GM19372 (cell line): ENCODE results near the gene TSPOAP1.
A peak's percentile ranks its signal among the peaks of the same experiment; 100 is the strongest.

Experiments used
- ATAC-seq: cut with Tn5 transposase; IDR thresholded peaks from one replicate; pipeline ENCODE4 v1.9.1; 2021; ENCODE audit warnings: mild to moderate bottlenecking, low read depth, moderate library complexity; ENCODE audit not compliant: unreplicated experiment

Gene TSPOAP1

DNA sequence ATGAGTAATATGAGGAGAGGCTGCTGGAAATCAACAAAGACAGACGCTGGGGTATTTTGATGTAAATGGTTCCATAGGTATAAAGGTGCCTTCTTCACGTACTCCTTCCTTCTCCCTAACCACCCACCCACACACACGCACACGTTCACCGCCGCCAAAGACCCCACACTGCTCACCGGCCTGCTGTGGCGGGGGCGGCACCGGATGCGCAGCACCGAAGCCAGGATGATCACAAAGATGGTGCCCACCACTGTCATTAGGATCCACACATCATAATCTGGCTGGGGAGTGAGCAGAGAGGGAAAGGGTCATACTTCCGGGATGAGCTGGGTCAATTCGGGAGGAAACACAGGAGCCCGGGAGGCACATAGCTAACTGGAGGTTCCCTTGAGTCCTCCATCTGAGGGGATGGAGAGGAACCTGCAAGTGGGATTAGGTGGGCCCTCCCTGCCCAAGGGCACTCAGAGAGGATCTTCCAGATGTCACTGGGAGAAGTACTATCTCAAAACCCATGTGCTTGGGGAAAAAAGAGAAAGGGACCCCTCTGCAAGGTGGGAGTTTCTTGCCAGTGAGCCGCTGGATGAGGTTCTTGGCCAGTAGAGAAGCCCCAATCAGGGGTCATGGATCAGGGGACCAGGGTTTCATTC, 33.9 kb upstream of the TSPOAP1 start:
- ATAC-seq, result no peak

DNA sequence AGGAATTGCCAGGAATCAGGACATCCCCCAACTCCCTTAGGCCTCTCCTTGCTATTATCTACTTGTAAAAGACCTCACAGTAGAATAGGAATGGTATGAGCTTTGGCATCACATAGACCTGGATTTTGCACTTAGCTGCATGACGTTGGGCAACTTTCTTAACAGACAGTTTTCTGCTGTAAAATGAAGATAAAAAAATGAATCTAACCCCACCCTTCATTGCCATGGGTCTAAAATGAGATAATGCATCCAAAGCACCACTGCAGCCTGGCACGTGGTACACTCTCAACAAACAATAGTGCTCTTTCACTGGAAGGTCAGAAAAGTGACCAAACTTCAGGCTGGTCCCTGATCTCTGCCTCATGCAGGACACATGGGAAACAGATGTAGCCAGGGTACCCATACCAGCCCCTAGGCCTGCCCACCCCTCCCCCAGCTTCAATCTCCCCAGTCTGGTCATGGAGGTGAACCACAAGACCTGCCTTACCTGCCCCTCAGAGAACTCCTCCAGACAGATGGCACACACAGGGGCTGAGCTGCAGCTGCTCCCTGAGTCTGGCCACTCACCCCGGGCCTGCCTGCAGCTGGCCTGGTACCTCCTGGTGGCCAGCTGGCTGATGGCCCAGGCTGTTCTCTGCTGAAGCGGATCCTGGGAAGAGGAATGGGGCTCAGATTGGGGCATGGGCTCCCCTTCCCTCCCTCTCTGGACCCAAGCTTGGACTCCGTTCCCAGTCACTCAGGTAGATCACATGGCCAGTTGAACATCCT, 31.9 kb upstream of the TSPOAP1 start:
- ATAC-seq, result no peak

DNA sequence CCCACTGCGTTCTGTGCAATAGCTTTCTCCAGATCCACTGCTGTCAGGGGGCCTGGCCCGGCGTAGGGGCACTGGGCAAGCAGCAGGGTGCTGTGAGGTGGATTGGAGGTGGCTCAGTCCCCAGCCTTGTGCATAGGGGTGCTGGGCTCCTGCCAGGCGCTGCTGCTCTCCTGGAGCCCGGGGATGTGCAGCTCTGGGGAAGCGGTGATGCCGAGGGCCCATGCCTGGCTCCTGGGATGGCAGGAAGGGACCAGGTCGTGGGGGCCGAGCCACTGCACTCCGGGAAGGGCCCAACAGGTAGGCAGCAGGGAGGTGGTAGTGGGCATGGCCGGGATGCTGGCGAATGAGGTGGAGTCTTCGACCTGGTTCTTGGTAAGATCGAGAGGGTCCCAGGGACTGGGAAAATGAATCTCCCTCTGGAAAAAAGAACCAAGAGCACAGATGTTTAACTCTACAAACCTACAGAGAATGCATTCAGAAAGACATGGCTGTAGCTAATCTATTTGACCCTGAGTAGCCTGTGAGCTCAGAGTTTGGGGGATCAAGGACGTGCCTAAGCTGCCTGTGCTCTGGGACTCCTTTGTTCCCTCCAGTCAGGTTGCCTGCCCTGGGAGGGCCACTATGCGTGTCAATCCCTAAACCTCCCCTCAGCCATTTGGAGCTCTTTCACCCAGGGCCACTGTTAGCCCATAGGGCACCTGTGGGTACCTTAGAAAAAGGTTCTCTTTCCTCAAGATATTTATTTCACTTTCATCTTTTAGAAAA, 30.0 kb upstream of the TSPOAP1 start:
- no peak for ATAC-seq

DNA sequence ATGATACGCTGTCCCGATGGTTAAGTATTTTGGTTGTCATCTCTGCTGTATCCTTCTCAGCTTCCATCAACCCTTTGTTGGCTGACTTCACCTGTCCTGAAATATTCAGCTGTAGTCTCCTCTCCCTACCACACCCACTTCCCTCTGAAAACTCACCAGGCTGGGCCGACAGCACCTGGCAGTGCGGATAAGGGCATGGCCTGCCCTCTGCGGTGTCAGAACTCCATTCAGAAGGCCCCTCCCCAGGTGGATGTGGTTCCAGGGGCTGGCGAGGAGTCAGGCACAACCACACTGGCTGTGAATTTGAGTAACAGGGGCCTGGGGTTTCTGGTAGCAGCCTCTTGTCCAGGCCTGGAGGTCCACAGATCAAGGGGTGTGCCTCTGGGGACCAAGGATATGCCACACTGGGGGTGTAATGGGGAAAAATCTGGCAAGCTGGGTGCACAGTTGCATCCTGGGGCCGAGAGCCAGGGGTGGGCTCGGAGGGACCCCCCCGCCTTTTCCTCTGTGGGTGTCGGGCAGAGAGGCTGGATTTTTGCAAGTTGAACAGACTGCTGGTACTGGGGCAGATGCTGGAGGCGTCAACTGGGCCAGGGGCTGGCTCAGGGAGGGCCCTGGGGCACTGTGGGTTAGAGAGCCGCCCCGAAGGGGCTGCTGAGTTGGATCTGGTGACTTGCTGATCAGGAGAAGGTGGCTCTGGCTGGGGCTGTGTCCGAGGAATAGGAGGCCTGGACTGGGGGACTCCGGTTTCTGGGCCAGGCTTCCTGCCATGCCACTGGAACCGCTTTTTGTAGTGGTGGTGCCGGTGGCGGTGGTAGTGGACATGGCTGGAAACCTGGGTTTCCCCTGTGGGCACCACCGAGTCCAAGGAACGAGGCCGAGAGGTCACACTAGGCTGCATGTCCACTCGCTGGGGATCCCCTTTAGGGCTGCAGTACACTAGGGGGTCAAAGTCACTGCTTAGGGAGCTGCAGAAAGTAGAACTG, 29.0 kb upstream of the TSPOAP1 start:
- ATAC-seq, result no peak

DNA sequence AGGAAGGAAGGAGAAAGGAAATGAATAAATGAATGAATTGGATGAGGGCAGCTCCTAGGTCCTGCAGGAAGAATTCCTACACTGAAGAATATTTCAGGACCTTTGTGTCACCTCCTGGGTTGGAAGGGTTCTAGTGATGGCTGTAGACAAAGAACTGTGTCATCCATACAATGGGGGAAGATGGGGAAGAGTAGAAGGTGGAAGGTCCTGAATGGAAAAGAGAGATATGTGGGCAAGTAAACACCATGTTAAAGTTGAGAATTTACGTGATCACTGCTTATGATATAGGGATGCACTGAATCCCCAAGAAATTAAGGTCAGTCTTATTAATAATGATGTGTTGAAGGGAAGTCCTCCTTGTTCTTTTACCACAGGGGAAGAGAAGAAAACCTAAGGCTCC, 27.6 kb upstream of the TSPOAP1 start:
- no peak for ATAC-seq

DNA sequence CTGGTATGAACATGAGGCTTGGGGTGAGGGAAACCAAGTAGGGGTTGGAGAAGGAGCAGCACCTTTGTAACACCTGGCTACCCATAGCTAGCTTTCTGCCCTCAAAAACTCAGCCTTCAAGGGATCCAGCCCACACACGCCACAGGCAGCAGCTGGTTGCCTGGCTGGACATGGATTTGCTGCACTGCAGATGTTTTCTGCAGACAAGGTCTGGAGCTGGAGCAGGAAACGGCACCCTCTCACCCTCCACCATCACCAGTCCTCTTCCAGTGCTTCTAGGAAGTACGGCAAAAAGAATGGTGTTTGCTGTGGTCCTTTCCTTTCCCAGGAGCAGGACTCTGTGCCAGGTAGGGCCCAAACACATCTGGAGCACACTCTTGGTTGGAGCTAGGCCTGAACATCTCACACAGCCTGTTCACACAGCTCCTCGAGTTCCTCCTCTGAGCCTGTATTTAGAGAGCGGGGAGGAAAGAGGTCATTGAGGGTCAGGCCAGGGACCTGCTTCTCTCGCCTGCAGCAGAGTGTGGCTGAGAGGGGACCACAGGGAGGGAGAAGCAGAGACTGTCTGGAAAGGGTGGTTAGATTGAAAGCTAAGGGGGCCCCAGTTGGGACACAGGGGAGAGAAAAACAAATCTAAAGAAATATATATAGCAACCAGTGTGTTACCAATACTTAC, 26.1 kb upstream of the TSPOAP1 start:
- ATAC-seq, result no peak

DNA sequence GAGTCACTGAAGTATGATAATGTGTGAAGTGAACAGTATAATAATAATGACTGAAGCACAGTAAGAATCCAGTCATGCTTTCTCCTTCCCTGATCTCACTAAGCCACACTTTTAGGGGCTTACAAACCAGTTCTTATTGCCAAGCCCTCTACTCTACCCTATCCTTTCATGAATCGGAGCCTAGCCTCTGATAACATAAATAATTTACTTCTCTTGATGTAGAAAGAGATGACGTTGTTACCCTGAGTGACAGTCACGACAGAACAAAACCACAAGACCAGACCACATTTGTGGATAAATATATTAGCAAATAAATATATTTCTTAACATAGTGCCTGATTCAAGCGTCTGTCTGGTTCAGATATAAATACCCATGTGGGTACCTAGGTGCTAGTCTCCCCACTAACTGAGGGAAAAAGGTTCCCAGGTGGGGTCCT, 24.8 kb upstream of the TSPOAP1 start:
- no peak for ATAC-seq

DNA sequence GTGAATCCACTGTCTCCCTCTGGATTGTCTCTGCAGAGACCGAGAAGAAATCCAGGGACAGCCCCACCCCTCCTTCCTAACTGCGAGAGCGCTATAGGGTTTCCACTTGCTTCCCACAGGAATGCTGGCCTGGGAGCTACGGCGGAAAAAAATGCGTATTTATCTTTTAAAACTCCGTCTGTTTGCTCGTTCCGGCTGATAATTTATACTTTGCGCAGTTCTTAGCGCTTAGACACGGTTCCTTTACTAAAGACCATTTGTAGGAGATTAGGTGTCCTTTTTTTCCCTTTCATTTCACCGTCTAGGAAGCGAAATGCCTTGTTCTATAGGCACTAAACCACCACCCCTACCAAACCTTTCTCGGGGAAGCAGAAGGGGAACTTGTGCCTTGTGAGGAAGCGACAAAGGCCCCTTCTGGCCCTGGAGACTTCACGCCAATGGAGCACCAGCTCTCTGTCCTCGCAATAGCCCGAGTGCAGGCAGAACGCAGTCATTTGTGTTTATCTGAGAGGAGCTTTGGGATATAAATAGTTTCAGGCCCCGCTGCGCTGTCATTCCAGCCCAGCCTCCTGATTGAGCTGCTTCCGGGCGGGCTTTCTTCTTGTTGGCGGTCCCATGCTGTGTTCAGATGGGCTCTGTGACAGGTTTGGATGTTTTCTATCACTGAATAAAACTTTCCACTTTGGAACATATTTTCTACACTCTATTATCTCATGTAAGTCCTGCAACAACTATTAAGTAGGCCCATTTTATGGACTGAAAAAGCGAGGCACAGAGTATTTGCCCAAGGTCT, 24.2 kb upstream of the TSPOAP1 start:
- no peak for ATAC-seq

DNA sequence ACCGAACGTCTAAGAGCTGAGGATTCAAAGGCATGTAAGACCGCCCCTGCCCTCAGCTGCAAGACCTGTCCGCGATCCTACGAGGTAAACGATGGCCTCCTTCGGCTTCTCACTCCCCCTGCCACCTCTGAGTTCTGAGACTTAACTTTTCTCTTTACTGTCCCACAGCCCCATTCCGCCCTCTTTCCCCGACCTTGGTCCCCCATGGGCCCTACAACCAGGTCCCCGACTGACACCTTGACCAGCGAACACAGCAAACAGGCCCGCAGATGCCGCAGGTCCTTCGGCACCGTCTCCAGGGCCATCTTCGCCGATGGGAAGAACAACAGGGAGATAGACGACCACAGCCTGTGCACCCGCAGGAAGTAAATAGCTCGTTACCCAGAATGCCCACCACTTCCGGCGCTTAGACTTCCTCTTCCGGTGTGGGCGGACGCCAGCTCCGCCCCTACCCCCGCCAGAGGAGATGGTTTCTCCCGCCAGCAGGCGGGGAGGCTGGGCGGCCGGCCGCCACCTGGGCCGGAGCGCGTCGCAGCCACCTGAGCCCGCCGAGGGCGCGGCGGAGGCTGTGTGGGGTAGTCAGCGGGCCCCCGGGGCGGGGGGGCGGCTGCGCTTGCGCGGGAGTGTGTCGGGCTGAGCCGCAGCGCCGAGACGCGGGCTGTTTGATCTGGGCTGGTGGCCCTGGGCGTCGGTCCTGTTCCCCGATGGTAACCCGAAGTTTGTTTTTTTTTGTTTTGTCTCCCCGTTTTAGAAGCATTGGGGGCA, 23.4 kb upstream of the TSPOAP1 start, which contains the start of gene SUPT4H1:
Gene SUPT4H1, minus strand, starts transcription at position 371 of the 765 bp plus-strand sequence. Its CDS starts 66 bp downstream, at position 305.
- ATAC-seq, result peak; percentile 93

DNA sequence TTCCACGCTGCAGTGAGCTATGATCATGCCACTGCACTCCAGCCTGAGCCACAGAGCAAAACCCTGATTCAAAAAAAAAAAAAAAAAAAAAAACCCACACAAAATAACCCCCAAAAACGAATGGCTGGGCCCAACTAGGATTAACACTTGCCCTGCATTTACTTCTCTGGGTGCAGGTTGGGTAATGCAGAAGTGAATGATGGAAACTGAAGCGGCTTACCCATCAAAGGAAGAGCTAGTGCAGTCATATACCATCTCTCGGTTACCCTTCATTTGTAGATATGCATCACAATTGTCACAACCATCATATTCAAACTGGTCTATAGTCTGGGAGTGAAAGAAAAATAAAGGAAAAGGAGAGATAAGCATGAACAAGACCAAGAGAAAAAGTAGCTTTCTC, 22.6 kb upstream of the TSPOAP1 start:
- ATAC-seq, result no peak

DNA sequence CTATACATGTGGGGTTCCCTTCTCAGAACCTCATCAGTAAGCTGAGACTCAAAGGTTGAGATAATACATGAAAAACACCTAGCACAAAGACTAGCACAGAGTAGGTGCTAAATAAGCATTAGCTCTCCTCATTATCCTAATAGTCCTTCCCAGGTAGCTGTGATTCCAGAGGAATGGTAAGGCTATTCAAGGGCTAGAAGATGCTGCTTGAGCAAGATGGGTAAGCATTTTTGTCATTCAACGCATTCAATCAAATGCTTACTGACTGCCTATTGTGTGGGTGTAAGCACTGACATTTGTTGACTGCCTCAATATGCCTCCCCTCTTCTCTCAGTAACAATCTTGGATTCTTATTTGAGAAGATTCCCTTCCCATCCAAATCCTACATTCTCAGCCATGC, 19.4 kb upstream of the TSPOAP1 start:
- no peak for ATAC-seq

DNA sequence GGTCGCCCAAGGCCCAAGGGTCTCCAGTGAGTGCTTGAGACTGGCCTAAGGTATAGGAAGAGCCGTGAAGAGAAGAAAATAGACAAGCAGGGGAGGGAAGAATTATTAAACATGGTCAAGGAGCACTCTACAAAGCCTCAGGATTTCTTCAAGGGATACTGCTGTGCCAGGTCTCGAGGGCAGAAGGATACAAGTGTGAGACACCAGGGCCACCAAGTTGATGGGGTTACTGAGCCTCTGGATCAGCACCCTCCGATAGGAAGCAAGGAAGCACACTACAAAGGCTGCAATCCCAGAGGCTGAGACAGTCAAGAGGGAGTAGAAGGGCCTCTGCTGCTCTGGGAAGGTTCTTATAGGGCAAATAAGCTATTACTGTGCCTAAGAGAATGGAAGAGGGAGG, 16.9 kb upstream of the TSPOAP1 start:
- no peak for ATAC-seq

DNA sequence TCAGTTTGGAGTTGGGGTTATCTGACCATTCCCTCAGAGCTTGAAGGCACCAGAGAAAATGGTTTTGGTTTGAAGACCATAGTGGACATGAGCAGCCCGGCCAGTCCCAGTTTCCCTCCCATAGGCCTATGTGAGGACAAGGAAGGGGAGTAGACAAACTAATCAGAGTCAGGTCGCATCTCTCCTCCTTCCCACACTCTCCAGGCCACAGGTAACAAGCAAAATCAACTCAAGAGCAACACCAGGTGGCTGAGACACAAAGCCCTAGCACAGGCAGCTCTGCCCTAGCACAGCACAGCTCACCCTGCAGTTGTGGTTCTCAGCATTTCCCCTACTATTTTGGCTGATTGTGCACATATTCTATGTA, 16.2 kb upstream of the TSPOAP1 start:
- peak; percentile 45 for ATAC-seq

DNA sequence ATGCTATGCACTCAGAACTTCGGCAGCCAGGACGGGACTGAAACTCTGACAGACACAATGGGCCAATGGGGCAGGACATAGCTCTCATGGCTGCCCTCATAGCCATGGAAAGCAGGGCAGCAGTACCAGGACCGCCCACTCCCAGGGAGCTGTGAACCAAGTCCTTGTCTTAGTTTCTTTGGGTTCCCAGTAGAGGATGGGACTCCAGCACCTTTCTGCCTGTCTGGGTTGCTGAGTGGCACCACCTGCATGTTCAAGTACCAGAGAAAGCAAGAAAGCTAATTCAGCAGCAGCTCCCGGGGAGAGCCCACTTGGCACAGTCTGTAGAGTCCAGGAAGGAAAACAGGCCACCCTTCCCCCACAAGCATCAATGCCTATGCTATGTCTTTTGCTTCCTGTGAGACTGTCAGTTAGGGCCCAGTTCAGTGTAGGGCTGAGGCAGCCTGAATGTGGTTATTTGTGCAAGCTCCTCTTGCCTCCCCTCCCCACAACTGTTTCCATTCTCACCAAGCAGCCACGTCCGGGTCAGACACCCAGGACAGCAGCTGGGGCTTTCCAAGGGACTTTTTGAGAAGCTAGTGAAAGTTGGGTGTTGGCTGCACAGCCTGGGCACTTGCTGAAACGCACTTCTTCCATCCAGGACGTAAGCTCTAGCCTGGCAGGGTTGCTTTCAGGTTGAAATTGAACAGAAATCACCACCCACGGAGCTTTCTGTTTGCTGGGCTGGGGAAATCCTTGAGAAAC, 15.6 kb upstream of the TSPOAP1 start:
- ATAC-seq, result peak; percentile 72

DNA sequence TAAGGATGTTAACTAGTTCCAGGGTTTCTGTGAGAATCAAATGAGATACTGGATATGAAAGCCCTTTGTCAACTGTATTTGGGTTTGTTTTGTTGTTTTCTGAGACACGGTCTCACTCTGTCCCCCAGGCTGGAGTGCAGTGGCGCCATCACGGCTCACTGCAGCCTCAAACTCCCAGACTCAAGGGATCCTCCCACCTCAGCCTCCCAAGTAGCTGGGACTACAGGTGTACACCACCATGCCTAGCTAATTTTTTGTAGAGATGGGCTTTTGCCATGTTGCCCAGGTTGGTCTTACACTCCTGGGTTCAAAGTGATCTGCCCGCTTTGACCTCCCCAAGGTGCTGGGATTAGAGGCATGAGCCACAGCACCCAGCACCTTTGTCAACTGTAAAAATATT, 14.5 kb upstream of the TSPOAP1 start:
- no peak for ATAC-seq

DNA sequence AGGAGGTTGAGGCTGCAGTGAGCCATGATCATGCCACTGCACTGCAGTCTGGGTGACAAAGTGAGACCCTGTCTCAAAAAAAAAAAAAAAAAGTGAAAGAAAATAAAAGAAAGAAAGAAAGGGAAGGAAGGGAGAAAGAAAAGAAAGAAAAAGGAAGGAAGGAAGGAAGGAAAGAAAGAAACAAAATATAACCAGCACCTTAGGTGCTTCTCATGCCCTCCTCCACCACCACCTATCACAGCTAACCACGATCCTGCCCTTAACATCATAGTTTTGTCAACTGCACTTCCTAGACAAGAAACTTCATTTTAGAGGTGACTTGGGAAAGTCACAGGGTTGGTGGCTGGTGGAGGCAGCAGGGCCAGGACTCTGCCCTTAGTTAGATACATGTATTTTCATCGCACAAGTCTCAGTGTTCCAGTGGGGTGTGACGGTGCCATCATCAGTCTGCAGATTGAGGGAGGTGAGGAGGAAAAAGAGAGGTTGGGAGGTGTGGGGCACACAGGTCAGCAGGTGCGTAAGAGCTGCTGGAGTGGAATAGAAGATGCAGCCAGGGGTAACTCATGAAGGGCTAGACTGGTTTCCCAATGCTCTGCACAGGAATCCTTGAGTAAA, 13.4 kb upstream of the TSPOAP1 start:
- no peak for ATAC-seq
